ENCODE measurements around the gene CLK4.

CLK4 gene

GRCh38 chr5:178554311-178554710, 72.5 kb downstream of the CLK4 start:
- no peak for DNase-seq (ENCODE audit: low read depth in 3 of 3, low spot score in 1 of 3)

- DNase-seq (ENCODE audit: low read depth in 3 of 3, low spot score in 1 of 3): no peak
These were observed 73.3 kb downstream of the CLK4 start for GRCh38 chr5:178553517-178553916.
